WI38 (cell line): ENCODE data around the gene OTUB2.

Source experiments
- H3K4me3 ChIP-seq: 2 replicates; pipeline ENCODE4 v1.5.1; 2011; ENCODE audit warnings: low read depth, mild to moderate bottlenecking, control low read depth, low read length
- CTCF ChIP-seq: IDR thresholded peaks from 2 replicates; pipeline ENCODE4 v1.5.1; 2012; ENCODE audit warnings: low read depth, mild to moderate bottlenecking, control low read depth, low read length

OTUB2 gene

GRCh38 chr14:94041551-94042346 lies 15.6 kb downstream of the OTUB2 start:
- TF ChIP-seq CTCF = no peak

GRCh38 chr14:94042433-94043091 lies 16.4 kb downstream of the OTUB2 start:
- no peak for TF ChIP-seq CTCF
- no peak overlapping the region for H3K4me3 ChIP-seq

More at GRCh38 chr14:94041551-94042346, 15.6 kb downstream of the OTUB2 start:
- no peak overlapping the region for H3K4me3 ChIP-seq

GRCh38 chr14:94043111-94043755 lies 17.1 kb downstream of the OTUB2 start:
- no peak overlapping the region for H3K4me3 ChIP-seq
- no peak for TF ChIP-seq CTCF

DNA sequence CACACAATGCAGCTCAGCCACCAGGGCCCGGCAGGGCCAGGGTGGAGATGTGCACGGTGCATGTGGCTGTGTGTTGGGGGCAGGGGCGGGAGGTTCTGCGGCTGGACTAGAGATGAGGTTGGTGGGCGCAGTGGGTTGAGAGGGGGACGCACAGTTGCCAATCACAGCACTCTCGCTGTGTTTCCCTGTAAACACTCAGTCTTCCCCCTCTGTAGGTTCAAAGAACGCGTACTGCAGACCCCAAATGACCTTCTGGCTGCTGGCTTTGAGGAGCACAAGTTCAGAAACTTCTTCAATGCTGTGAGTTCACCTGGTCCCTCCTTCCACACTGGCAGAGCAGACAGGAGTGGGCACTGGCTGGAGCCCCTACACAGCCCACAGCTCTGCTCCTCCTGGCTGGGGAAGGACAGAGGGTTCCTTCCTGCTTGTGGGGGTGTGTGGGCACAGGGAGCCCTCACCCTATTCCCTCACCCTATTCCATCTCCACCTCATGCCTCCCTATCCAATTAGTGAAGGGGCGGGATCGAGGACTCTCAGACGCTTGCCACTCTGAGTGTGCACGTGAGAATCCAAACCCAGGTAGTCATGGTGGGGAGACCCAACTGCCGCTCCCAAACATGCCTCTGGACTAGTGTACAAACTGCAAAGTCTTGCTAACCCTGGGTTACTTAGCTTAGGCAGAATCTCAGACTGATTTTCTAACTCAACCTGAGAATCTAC lies 17.8 kb downstream of the OTUB2 start:
- TF ChIP-seq CTCF = no peak
- H3K4me3 ChIP-seq = no peak overlapping the region

DNA sequence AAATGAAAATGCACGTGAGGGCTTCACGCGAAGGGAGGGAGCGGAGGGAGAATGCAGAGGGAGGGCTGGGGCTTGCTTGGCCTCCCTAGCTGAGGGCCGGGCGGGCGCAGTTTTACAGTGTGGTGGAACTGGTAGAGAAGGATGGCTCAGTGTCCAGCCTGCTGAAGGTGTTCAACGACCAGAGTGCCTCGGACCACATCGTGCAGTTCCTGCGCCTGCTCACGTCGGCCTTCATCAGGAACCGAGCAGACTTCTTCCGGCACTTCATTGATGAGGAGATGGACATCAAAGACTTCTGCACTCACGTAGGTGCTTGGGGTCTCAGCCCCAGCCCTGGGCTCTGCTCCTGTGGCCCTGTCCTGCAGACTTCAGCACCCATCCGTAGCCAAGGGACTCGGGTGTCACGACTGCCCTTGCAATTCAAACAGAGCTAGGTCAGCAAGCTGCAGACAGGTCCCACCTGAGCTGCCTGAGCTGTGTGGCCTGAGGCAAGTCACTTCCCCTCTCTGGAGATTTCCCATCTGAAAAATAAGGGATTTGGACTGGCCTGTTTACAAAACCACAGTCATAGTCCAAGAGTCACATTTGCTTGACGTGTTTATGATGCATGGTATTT lies 18.4 kb downstream of the OTUB2 start:
- H3K4me3 ChIP-seq = no peak overlapping the region
- TF ChIP-seq CTCF = no peak

GRCh38 chr14:94045101-94045500 lies 19.0 kb downstream of the OTUB2 start:
- no peak overlapping the region for H3K4me3 ChIP-seq
- TF ChIP-seq CTCF = no peak
